Erythroblast (primary cell): ENCODE data around the gene ZNF219.

Experiments
- GATA1 ChIP-seq: IDR thresholded peaks from 2 replicates; pipeline ENCODE4 v1.6.1; 2011; ENCODE audit warnings: low read depth, mild to moderate bottlenecking, control low read depth, low read length, moderate library complexity
- POLR2A ChIP-seq: IDR thresholded peaks from 2 replicates; pipeline ENCODE4 v1.6.1; 2011; ENCODE audit warnings: mild to moderate bottlenecking, low read length

DNA sequence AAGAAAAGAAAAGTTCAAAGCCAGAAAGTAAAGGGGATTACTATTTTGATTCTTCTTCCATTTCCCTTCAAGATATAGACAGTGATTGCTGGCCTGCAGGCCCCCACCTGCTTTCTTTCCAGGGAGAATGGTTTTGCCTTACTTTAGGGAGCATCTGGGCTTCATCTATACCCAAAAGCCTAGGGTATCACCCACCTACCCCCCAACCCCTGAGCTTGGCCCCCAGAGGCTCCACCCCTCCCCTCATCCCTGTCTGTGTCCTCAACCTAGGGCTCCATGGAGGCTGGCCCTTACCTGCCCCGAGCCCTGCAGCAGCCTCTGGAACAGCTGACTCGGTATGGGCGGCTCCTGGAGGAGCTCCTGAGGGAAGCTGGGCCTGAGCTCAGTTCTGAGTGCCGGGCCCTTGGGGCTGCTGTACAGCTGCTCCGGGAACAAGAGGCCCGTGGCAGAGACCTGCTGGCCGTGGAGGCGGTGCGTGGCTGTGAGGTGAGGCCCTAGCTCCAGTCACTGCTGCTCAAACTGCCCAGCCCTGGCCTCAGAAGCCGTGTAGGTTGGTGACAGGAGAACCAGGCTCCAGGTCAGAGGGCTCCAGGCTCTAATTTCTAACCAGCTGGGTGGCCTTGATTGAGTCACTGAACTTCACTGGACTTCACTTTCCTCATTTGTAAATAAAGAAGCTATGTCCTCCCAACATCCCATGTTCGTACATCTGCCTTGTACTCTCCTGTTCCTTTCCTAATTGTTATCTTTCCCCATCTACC is 14.7 kb downstream of the ZNF219 start:
- TF ChIP-seq POLR2A: no peak
- TF ChIP-seq GATA1: no peak
